Measurements from ENCODE around the gene SLC9A9. TPM values are rescaled to one million over a fixed set of nuclear protein-coding genes. Genes with fewer than 3 reads are reported as not detected.
A peak's percentile ranks its signal among the peaks of the same experiment; 100 is the strongest.

Gene SLC9A9
- total RNA-seq, 2 experiments from 2014 or later, result 12.2 TPM

GRCh38 chr3:143216709-143217182, 631.5 kb downstream of the SLC9A9 start:
- no peaks in the 10 kb centered on the region for H3K27me3 Mint-ChIP-seq
- Histone ChIP-seq H3K27ac (ENCODE audit: low read depth in 1 of 2, low read length in 2 of 2) (no peak overlapping the region), H3K36me3 (ENCODE audit: insufficient read depth, low read length) (no peaks in the 10 kb centered on the region), H3K9me3 (ENCODE audit: control insufficient read depth in 1 of 2, insufficient read depth in 1 of 2, low read length in 2 of 2) (no peaks in the 10 kb centered on the region), H3K4me1 (ENCODE audit: insufficient read depth, low read length) (no peaks in the 10 kb centered on the region), H3K27me3 (ENCODE audit: control insufficient read depth in 1 of 2, insufficient read depth in 2 of 2, low read length in 2 of 2) (no peaks in the 10 kb centered on the region), H3K4me3 (ENCODE audit: low read length) (no peak overlapping the region)
- H3K27ac Mint-ChIP-seq, result peak overlapping the region; percentile 73
- CTCF ChIA-PET, result no interaction called here
- no peak for TF ChIP-seq CTCF (IDR thresholded peaks at IDR 0.05)
- H3K9me3 Mint-ChIP-seq, result no peaks in the 10 kb centered on the region
- POLR2A ChIA-PET, result no interaction called here
- intact Hi-C loops (cut with DNase I, micrococcal nuclease), result loop anchor here in 1 of 2 experiments (2.0 kb wide), 1 partner anchor 96 kb away; no protein-coding TSS in a partner anchor
- H3K36me3 Mint-ChIP-seq (ENCODE audit: low read depth), result no peaks in the 10 kb centered on the region
- ATAC-seq (ENCODE audit: poor library complexity) (peak; percentile 91), DNase-seq (peak in 1 of 14 experiments; percentile 11)
- H3K4me1 Mint-ChIP-seq (ENCODE audit: low read depth), result peaks cover 23% of the 10 kb centered on the region
- peak overlapping the region; percentile 78 for H3K4me3 Mint-ChIP-seq

Other genes with a start within 250 kb of the SLC9A9 start
- gene DIPK2A, start 123.4 kb upstream of the SLC9A9 start, total RNA-seq, result 10 to 100 TPM; 17.5 to 18.2 TPM

Data from CD4-positive, alpha-beta T cell (primary cell).